ENCODE measurements around the gene MYOG. TPM values are rescaled to one million over a fixed set of nuclear protein-coding genes. Genes with fewer than 3 reads are reported as not detected.

The MYOG gene
- total RNA-seq, 1 donor from 2014 or later, result not detected

DNA sequence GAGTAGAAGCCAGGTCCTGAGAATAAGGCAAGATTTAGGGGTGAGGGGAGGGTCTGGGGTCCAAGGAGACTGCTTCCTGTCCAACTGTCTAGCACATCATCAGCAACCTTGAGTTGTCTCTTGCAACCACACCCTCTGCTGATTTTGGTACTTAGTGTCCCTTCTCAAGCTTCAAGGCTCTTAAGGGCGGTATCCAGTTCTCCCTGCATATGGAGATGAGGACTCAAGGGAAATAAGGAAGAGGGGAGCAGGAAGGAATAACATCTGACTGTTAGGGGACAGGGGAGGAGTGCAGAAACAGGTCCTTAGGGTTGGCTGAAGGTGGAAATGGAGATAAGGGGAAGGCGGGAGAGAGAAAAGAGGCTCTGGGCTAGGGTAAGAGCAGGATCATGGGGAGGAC lies 12.3 kb downstream of the MYOG start:
- Histone ChIP-seq H3K36me3 (ENCODE audit: control insufficient read depth, insufficient read depth, low read length) (no peaks in the 10 kb centered on the region), H3K27me3 (ENCODE audit: control insufficient read depth, insufficient read depth, low read length) (no peaks in the 10 kb centered on the region), H3K4me3 (ENCODE audit: low read depth, low read length) (no peak overlapping the region)
- TF ChIP-seq CTCF (IDR thresholded peaks at IDR 0.05; ENCODE audit: insufficient read depth, low read length, severe bottlenecking), result no peak
- no peak for FAIRE-seq
- DNase-seq (ENCODE audit: low read depth), result no peak

GRCh38 chr1:203072911-203073310 lies 12.9 kb downstream of the MYOG start:
- TF ChIP-seq CTCF (IDR thresholded peaks at IDR 0.05; ENCODE audit: insufficient read depth, low read length, severe bottlenecking), result no peak

GRCh38 chr1:203072002-203072602 lies 13.7 kb downstream of the MYOG start:
- DNase-seq (ENCODE audit: low read depth), result no peak
- FAIRE-seq, result no peak
- no peak for TF ChIP-seq CTCF (IDR thresholded peaks at IDR 0.05; ENCODE audit: insufficient read depth, low read length, severe bottlenecking)
- Histone ChIP-seq H3K4me3 (ENCODE audit: low read depth, low read length) (no peak overlapping the region), H3K27me3 (ENCODE audit: control insufficient read depth, insufficient read depth, low read length) (no peaks in the 10 kb centered on the region), H3K36me3 (ENCODE audit: control insufficient read depth, insufficient read depth, low read length) (no peaks in the 10 kb centered on the region)

More at GRCh38 chr1:203072911-203073310, 12.9 kb downstream of the MYOG start:
- no peak overlapping the region for H3K4me3 ChIP-seq (ENCODE audit: low read depth, low read length)
- no peak for FAIRE-seq
- DNase-seq (ENCODE audit: low read depth), result no peak
- no peaks in the 10 kb centered on the region for H3K27me3 ChIP-seq (ENCODE audit: control insufficient read depth, insufficient read depth, low read length)
- no peaks in the 10 kb centered on the region for H3K36me3 ChIP-seq (ENCODE audit: control insufficient read depth, insufficient read depth, low read length)

GRCh38 chr1:203069030-203069747 lies 16.6 kb downstream of the MYOG start:
- TF ChIP-seq CTCF (IDR thresholded peaks at IDR 0.05; ENCODE audit: insufficient read depth, low read length, severe bottlenecking), result no peak
- FAIRE-seq (no peak), DNase-seq (ENCODE audit: low read depth) (no peak)
- Histone ChIP-seq H3K4me3 (ENCODE audit: low read depth, low read length) (no peak overlapping the region), H3K27me3 (ENCODE audit: control insufficient read depth, insufficient read depth, low read length) (no peaks in the 10 kb centered on the region), H3K36me3 (ENCODE audit: control insufficient read depth, insufficient read depth, low read length) (peaks cover 1% of the 10 kb centered on the region)

DNA sequence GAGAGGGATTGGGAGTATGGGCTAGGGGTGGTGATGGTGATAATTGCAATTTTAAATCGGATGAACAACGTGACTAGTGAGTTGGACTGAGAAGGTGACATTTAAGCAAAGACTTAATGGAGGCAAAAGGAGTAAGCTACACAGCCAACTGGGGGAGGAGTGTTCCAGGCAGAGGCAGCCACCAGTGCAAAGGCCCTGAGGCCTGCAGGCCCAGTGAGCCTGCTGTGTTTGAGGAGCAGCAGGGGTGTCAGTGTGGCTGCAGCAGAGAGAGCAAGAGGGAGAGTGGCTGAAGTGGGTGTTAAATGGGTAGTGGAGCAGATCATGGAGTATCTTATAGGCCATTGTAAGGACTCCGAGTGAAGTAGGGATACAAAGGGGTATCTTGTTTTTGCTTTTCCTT lies 18.8 kb downstream of the MYOG start:
- TF ChIP-seq CTCF (IDR thresholded peaks at IDR 0.05; ENCODE audit: insufficient read depth, low read length, severe bottlenecking), result no peak
- H3K36me3 ChIP-seq (ENCODE audit: control insufficient read depth, insufficient read depth, low read length), result peaks cover 2% of the 10 kb centered on the region
- no peaks in the 10 kb centered on the region for H3K27me3 ChIP-seq (ENCODE audit: control insufficient read depth, insufficient read depth, low read length)
- DNase-seq (ENCODE audit: low read depth), result no peak
- no peak overlapping the region for H3K4me3 ChIP-seq (ENCODE audit: low read depth, low read length)
- FAIRE-seq, result no peak
